HG03442 (cell line): Measurements from ENCODE around the gene SERPINA3.
"Not testable (repeated sequence)": the region's sequence is repeated elsewhere in the genome, so short reads cannot be mapped to it uniquely, and the experiment has no call there.

ENCODE experiments used
- ATAC-seq: cut with Tn5 transposase; IDR thresholded peaks from one replicate; pipeline ENCODE4 v1.9.1; 2021; ENCODE audit warnings: mild to moderate bottlenecking, moderate library complexity; ENCODE audit not compliant: unreplicated experiment

The SERPINA3 gene

DNA sequence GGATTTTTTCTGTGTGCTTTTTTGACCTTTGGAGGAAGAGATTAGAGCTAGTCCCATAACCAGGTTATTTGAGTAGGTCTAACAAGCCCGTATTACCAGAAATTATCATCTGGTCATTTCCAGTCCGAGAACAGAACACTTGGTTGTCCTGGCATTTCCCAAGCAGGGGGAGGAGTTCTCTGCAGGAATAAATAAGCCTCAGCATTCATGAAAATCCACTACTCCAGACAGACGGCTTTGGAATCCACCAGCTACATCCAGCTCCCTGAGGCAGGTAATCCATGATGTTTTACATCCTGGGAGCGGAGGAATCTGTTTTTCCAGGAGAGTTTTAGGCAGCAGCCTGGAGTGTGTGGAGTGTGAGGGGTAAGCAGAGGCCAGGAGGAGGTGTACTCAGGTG is at the start of gene SERPINA3:
Gene SERPINA3, plus strand, starts transcription at position 218 of the 400 bp plus-strand sequence. CDS start 2,051 bp downstream, outside the sequence.
- ATAC-seq, result no peak

DNA sequence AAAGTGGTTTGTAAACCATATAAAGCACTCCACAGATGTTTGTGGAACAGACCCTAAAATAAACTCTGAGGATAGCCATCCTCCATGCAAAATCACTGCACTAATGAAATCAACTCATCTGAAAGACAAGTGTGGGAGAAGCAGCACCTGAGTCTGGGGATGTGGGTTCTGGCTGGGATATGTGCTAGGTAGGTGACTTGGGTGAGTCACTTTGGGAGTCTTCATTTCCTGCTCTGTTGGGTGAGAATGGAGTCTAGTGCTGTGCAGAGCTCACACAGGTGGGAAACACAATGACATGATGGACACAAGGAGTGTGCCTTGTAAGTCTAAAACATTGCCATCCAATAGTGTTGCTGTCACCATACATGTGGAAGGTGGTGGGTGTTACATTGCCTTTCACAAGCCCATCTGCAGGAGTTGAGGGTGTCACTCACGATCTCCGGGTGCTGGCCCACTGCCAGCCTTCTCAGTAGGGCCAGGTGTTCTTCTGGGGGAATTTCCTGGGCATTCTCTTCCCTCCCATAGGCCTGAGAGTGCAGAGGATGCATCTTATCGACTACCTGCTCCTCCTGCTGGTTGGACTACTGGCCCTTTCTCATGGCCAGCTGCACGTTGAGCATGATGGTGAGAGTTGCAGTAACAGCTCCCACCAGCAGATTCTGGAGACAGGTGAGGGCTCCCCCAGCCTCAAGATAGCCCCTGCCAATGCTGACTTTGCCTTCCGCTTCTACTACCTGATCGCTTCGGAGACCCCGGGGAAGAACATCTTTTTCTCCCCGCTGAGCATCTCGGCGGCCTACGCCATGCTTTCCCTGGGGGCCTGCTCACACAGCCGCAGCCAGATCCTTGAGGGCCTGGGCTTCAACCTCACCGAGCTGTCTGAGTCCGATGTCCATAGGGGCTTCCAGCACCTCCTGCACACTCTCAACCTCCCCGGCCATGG is 49.0 kb upstream of the SERPINA3 start:
- no peak for ATAC-seq

- no peak for ATAC-seq
Measured at GRCh38 chr14:94564381-94564780, 47.8 kb upstream of the SERPINA3 start.

GRCh38 chr14:94568186-94568585 is 44.0 kb upstream of the SERPINA3 start:
- no peak for ATAC-seq

DNA sequence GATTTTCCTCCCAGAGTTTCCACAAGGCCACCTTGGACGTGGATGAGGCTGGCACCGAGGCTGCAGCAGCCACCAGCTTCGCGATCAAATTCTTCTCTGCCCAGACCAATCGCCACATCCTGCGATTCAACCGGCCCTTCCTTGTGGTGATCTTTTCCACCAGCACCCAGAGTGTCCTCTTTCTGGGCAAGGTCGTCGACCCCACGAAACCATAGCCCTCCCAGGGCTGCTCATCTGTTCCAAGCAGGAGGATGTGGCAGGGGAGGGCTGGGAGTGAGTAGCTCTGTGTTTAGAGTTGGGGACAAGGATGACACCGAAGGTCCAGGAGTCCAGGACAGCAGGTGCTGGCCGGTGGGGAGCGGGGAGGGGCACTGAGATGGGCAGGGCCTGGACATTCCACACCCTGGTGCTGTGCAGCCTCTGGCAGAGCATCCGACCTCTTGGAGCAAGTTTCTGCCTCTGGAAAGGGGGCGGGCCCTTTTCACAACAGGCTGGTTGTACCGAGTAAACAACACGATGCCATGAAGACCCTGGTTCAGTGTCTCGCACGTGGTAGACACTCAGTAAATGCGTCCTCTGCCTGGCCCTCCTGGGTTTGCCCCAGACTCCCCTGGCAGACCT is 42.7 kb upstream of the SERPINA3 start:
- ATAC-seq, result no peak

DNA sequence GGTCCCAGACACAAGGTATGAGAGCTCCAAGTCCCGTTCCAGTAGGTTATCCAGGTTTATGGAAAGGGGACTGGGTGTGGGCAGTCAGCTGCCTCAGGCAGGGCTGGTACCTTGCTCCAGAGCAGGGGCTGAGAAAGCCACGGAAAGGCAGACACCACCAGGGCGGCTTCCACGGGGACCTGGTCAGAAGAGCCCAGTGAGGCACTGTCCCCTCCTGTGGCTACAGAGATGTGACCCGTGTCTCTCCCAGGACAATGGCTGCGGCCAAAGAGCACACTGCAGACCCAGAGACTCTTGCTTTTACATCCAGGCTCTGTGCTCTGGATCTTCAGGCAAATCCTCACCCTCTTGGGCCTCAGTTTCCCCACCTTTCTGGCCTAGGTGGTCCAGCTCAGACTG is 42.2 kb upstream of the SERPINA3 start:
- ATAC-seq, result no peak

DNA sequence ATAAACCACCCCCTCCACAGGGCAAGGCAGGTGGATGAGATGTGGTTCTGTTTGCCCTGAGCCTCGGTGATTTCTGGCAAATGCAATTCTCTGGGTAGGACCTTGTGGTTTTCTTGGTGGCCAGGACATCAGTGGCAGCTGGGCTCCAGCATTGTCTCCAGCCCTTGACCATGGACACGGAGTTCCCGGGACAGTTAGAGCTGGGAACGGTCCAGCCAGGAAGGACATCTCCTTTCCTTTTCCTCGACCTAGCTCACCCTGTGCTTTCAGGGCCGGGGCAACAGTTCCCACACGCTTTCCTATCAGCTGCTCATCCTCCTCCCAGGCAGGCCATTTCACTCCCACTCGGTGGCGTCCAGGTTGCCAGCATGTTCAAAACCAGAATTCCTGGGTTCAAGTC is 41.8 kb upstream of the SERPINA3 start:
- no peak for ATAC-seq

DNA sequence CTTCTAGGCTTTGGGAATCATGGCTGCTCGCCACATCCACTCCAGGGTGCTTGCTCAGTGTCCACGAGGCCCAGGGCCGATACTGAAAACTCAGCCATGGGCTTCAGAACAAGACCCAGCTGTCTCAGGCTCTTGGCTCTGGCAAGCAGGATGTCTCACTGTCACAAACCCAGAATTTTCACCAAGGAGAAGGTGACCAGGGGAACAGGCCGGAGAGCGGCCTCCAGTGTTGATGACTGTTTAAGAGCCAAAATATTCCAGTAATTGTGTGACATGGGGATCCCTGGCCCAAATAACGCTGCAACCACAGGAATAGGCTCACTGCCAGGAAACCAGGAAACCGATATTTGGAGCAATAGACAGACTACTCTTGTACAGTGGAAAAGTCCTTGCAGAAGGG is 40.8 kb upstream of the SERPINA3 start:
- ATAC-seq, result no peak

DNA sequence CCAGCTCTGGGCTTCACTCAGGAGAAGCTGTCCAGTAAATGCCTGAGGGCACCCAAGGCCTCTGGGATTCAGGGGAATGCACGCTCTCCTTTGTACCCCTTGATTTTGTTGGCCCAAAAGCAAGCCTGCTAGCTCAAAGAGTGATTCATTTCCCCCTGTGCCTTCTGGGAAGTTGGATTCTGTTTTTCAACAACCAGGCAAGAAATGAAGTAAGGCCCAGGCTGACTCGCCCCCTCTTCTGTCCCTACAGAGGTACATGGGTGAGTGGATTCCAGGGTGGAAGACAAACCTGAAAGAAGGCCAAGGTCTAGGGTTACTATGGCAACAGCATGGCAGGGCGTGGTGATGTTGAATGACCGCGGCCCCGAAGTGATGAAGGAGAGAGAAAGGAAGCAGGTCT is 40.2 kb upstream of the SERPINA3 start:
- no peak for ATAC-seq

DNA sequence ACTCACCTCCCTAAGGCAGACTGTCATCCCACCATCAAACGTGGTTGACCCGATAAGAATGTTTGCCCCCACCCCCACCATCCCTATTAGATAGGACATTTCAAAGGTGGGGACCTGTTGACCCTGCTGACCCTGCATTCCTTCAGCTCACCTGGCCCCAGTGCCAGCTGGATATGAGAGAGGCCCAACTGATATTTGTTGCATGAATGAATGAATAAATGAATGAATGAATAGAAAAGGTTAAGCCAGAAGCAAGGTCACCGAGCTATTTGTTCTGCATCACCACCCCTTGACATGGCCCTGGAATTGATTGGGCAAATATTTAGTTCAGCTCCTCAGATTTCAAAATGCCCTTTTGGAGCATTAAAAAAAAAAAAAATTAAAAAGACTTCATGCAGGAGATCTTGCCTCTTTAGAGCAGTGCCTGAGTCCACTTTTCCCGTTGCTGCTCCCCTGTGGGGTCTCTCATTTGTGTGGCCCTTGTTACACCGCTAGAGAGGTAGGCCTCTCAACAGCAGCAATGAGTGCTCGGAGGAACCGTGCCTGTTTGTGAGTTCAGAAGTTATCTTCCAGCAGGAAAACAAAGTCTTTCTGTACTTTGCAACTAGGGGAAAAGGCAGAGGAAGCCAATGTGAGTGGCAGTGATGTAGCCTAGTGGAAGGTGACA is 39.4 kb upstream of the SERPINA3 start:
- ATAC-seq, result no peak

DNA sequence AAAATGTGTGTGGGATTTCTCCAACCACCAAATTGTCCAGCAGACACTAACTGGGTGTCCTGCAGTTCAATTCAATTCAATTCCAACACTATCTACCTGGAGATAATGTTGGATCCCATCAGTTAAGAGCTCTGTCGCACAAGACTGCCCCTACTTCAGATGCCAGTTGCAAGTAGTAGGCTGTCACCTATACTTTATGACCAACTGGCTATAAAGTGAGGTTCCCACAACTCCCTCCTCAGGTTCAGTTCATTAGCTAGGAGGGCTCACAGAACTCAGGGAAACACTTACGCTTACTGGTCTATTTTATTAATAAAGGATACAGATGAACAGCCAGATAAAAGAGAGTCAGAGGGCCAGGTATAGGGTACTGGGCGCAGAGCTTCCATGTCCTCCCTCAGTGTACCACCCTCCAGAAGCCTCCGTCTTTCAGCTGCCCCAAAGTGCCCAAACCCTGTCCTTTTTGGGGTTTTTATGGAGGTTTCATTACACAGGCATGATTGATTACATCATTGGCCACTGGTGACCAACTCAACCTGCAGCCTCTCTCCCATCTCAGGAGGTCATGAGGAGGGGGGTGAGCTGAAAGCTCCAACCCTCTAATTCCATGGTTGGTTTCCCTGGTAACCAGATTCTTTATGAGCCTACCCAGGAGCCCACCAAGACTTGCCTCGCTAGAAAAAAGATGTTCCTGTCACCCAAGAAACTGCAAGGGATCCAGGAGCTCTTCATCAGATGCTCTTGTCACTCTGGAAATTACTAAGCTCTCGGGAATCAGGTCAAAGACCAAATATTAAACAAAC is 38.5 kb upstream of the SERPINA3 start:
- no peak for ATAC-seq

- no peak for ATAC-seq
Measured at GRCh38 chr14:94574336-94574735, 37.9 kb upstream of the SERPINA3 start.

- no peak for ATAC-seq
Measured at GRCh38 chr14:94575730-94576585, 36.2 kb upstream of the SERPINA3 start.

- not testable (repeated sequence) for ATAC-seq
Measured at GRCh38 chr14:94577472-94577871, 34.7 kb upstream of the SERPINA3 start.

DNA sequence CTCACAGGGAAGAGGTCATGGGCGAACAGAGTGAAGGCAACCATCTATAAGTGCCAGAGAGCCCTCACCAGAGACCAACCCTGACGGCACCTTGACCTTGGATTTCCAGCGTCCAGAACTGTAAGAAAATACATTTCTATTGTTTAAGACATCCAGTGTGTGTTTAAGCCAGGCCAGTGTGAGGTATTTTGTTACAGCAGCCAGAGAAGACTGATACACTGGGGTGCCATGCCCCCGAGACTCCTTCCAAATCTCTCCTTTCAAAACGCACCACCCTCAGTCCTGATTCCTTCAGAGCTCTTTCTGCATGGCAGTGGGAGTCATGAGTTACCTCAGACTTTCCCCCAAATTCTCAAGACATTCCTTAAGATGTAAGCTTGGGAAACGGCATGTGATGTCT is 33.5 kb upstream of the SERPINA3 start:
- no peak for ATAC-seq

DNA sequence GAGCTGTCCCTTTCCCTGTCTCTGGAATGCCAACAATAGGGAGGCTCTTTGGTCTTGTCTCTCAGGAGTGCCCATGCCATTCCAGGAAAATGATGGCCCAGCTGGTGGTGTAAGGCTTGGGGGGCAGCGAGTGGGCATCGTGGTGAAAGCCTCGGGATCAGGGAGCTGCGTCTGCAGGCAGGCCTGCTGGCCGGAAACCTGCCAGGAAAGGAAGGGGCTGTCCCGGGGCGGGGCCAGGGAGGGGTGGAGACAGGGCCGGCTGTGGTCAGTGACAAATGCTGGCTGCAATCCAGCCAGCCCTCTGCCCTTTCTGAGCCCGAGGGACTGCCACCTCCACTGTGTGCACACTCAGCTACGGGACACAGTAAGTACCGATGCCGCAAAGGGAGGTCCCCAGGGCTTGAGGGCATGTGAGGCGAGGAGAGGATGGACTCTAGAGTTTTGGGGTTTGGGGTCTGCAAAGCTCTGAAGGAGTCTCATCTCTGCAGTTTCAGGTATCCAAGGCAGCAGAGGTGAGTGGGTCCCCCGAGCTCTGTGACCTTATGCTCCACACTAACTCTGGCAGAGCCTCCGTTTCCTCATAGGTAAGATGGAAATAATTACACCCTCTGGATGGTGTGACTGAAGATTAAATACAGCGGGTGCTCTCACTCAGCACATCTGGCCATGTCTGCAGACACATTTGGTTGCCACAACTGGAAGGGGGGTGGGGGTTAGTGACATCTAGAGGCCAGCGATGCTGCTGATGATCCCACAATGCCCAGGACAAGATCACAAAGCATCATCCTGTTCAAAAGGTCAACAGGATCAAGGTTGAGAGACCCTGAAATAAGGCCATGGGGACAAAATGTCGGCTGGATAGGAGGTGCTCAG is 30.8 kb upstream of the SERPINA3 start, which contains the start of gene SERPINA5:
Gene SERPINA5, plus strand, starts transcription at position 300 of the 873 bp plus-strand sequence. CDS start 5,937 bp downstream, outside the sequence.
- ATAC-seq, result no peak

- no peak for ATAC-seq
Measured at GRCh38 chr14:94582199-94582750, 29.9 kb upstream of the SERPINA3 start.

DNA sequence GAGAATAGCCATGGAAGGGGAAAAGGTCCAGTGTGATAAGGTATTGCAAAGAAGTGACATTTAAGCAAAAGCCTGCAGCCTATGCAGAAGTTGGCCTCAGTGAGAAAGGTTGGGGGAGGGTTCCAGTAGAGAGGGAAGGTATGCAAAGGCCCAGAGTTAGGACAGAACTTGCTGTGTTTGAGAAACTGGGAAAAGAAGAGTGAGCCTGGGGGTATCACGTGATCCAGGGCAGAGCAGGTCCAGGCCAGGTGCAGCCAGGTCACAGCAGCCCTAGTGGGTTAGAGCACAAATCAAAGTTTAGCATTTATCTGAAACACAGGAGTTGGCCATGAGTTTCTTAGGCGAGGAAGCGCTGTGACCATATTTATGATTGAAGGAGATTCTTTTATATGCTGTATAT is 29.3 kb upstream of the SERPINA3 start:
- no peak for ATAC-seq
